K562 (cell line): ENCODE data around the gene KCTD1. TPM values are rescaled to one million over a fixed set of nuclear protein-coding genes. Genes with fewer than 3 reads are reported as not detected.

Source experiments
- ATAC-seq: fragments of 200-7000 bp; cut with Tn5 transposase; 3 replicates; pipeline ENCODE4 v1.9.1; 2020; ENCODE audit warnings: moderate library complexity
- BruUV-seq: library from RNA; stranded (reverse); fragments of 400-500 nt; replicated peaks from 2 replicates; lab custom pipeline; 2021; lab: Mats Ljungman, UMichigan
- CTCF ChIA-PET: fragments of 300-600 bp; formaldehyde crosslinking; extraction: SDS; loops from one replicate; lab custom pipeline; 2021; ENCODE audit warnings: low intra/inter-chr PET ratio; lab: Yijun Ruan, JAX
- POLR2A ChIA-PET: fragments of 300-600, 350-650 bp; sonication (Branson Sonifier 250); formaldehyde crosslinking; extraction: SDS; loops from one replicate; lab custom pipeline; 2021; ENCODE audit warnings: antibody characterized with exemption, inconsistent platforms; lab: Yijun Ruan, JAX
- DNase-seq, 4 experiments: peaks; one replicate each; pipeline versions ENCODE4 v3.0.0 to v3.0.0-alpha.2; 2011 to 2018; ENCODE audit warnings: low spot score in 3 of 4, mixed read lengths in 3 of 4; ENCODE audit errors: extremely low read depth in 1 of 4
- FAIRE-seq: peaks from 2 replicates; lab custom pipeline; 2011; peaks lifted over from hg19 to GRCh38; lab: Jason Lieb, UNC
- H2AFZ ChIP-seq: 2 replicates; pipeline ENCODE4 v1.6.0; 2011; ENCODE audit warnings: low read depth, low read length, control low read depth, inconsistent platforms
- H3K27ac ChIP-seq: fragments of 200-600 bp; 3 replicates; pipeline ENCODE4 v1.8.0; 2011; ENCODE audit warnings: low read depth, mild to moderate bottlenecking, control low read depth, inconsistent platforms, low read length, moderate library complexity, mixed read lengths; ENCODE audit errors: extremely low read depth
- H3K27me3 ChIP-seq, 2 experiments: fragments of 300-600 bp in 1 of 2; 2 replicates in 1 of 2; 3 replicates in 1 of 2; pipeline versions ENCODE4 v1.6.0 to v1.8.0; 2011; ENCODE audit warnings: inconsistent platforms in 2 of 2, low read length in 2 of 2, mild to moderate bottlenecking in 1 of 2, mixed read lengths in 1 of 2, moderate library complexity in 1 of 2; ENCODE audit not compliant: control insufficient read depth in 2 of 2, insufficient read depth in 2 of 2
- H3K36me3 ChIP-seq: fragments of 300-600 bp; 3 replicates; pipeline ENCODE4 v1.8.0; 2011; ENCODE audit warnings: mild to moderate bottlenecking, low read length, inconsistent platforms; ENCODE audit not compliant: control insufficient read depth, insufficient read depth
- H3K4me1 ChIP-seq, 2 experiments: fragments of 200-600 bp in 1 of 2; replicated peaks in 1 of 2; 2 replicates in 1 of 2; 3 replicates in 1 of 2; pipeline versions ENCODE4 v1.5.1 to v1.8.0; 2011; ENCODE audit warnings: inconsistent platforms in 2 of 2, low read length in 2 of 2, mild to moderate bottlenecking in 1 of 2, mixed read lengths in 1 of 2, moderate library complexity in 1 of 2; ENCODE audit not compliant: control insufficient read depth in 2 of 2, insufficient read depth in 2 of 2
- H3K4me2 ChIP-seq: 2 replicates; pipeline ENCODE4 v1.6.1; 2011; ENCODE audit warnings: low read length, control low read depth, inconsistent platforms, mixed read lengths; ENCODE audit not compliant: insufficient read depth
- H3K4me3 ChIP-seq: fragments of 200-600 bp; sonication (generic), shearing (Covaris generic); 2 replicates; pipeline ENCODE4 v1.5.1; 2016; ENCODE audit warnings: control low read depth, inconsistent platforms
- H3K79me2 ChIP-seq: fragments of 200-600 bp; 3 replicates; pipeline ENCODE4 v1.8.0; 2011; ENCODE audit warnings: low read length, inconsistent platforms; ENCODE audit not compliant: control insufficient read depth, insufficient read depth
- H3K9ac ChIP-seq, 2 experiments: 2 replicates each; pipeline versions ENCODE4 v1.6.0 to v1.6.1; 2011; ENCODE audit warnings: low read depth in 2 of 2, low read length in 2 of 2, control low read depth in 1 of 2, inconsistent platforms in 1 of 2, mild to moderate bottlenecking in 1 of 2, mixed read lengths in 1 of 2; ENCODE audit not compliant: insufficient read depth in 1 of 2
- H3K9me1 ChIP-seq: one replicate; pipeline ENCODE4 v1.6.0; 2011; ENCODE audit warnings: inconsistent platforms, mild to moderate bottlenecking, low read length, moderate library complexity; ENCODE audit not compliant: control insufficient read depth, insufficient read depth
- H3K9me3 ChIP-seq: replicated peaks from 2 replicates; pipeline ENCODE4 v1.5.1; 2011; ENCODE audit warnings: low read depth, low read length, inconsistent platforms; ENCODE audit not compliant: control insufficient read depth, insufficient read depth
- H4K20me1 ChIP-seq: replicated peaks from 2 replicates; pipeline ENCODE4 v1.6.1; 2011; ENCODE audit warnings: low read length, inconsistent platforms, mixed read lengths; ENCODE audit not compliant: control insufficient read depth, insufficient read depth
- ARID3A ChIP-seq: IDR thresholded peaks from 2 replicates; pipeline ENCODE4 v1.6.1; 2012; ENCODE audit warnings: low read depth, low read length, improper control_type of control experiment, borderline replicate concordance
- DACH1 ChIP-seq: fragments of 450-650 bp; IDR thresholded peaks from 2 replicates; pipeline ENCODE4 v1.6.1; 2018; ENCODE audit not compliant: partially characterized antibody
- DIDO1 ChIP-seq: fragments of 450-650 bp; IDR thresholded peaks from 2 replicates; pipeline ENCODE4 v1.6.1; 2016; ENCODE audit warnings: low read depth, missing biosample characterization, missing genetic modification characterization
- E2F3 ChIP-seq: fragments of 250-450 bp; sonication (Bioruptor Pico); IDR thresholded peaks from 2 replicates; pipeline ENCODE4 v1.4.0; 2020; ENCODE audit warnings: mild to moderate bottlenecking
- HMGXB4 ChIP-seq: sonication (generic); formaldehyde crosslinking; IDR thresholded peaks from 2 replicates; pipeline ENCODE4 v1.8.1; 2023; ENCODE audit warnings: mild to moderate bottlenecking, missing genetic modification reagents
- IFI16 ChIP-seq: fragments of 250-450 bp; sonication (Bioruptor Pico); IDR thresholded peaks from 2 replicates; pipeline ENCODE4 v2.1.2; 2022; ENCODE audit warnings: mild to moderate bottlenecking, inconsistent platforms
- ILK ChIP-seq: fragments of 450-650 bp; IDR thresholded peaks from 2 replicates; pipeline ENCODE4 v1.6.1; 2016; ENCODE audit warnings: missing genetic modification characterization, low read depth, mild to moderate bottlenecking, missing compliant biosample characterization, moderate library complexity, borderline replicate concordance
- KLF1 ChIP-seq: fragments of 450-650 bp; IDR thresholded peaks from 2 replicates; pipeline ENCODE4 v1.6.1; 2016; ENCODE audit warnings: missing genetic modification characterization, missing compliant biosample characterization
- NFIX ChIP-seq: fragments of 250-450 bp; sonication (Bioruptor Pico); IDR thresholded peaks from 2 replicates; pipeline ENCODE4 v1.4.0; 2020; ENCODE audit warnings: low read depth, mild to moderate bottlenecking, moderate library complexity
- NR2F6 ChIP-seq: fragments of 450-650 bp; formaldehyde crosslinking; IDR thresholded peaks from 2 replicates; pipeline ENCODE4 v1.4.0; 2020; ENCODE audit warnings: mild to moderate bottlenecking
- PPARD ChIP-seq: fragments of 250-450 bp; sonication (Bioruptor Pico); IDR thresholded peaks from 2 replicates; pipeline ENCODE4 v1.8.0; 2022; ENCODE audit warnings: inconsistent platforms, mild to moderate bottlenecking, moderate library complexity
- RBM17 ChIP-seq: fragments of 200-400 bp; formaldehyde crosslinking; IDR thresholded peaks from 2 replicates; pipeline ENCODE4 v1.6.1; 2017; ENCODE audit warnings: low read depth, mild to moderate bottlenecking, low read length, borderline replicate concordance
- SMARCA5 ChIP-seq: fragments of 450-650 bp; IDR thresholded peaks from 2 replicates; pipeline ENCODE4 v1.6.1; 2016
- SREBF2 ChIP-seq: sonication (generic); formaldehyde crosslinking; IDR thresholded peaks from 2 replicates; pipeline ENCODE4 v1.4.0; 2020; ENCODE audit warnings: mild to moderate bottlenecking, missing genetic modification reagents
- TCFL5 ChIP-seq: fragments of 250-450 bp; sonication (Bioruptor Pico); conservative IDR thresholded peaks from 2 replicates; pipeline ENCODE4 v1.6.1; 2021; ENCODE audit warnings: mild to moderate bottlenecking, moderate library complexity, matching md5 sums
- WHSC1 ChIP-seq: IDR thresholded peaks from one replicate; pipeline ENCODE4 v1.6.1; 2012; ENCODE audit warnings: low read length, control low read depth, inconsistent platforms
- ZNF347 ChIP-seq: fragments of 450-650 bp; formaldehyde crosslinking; IDR thresholded peaks from 2 replicates; pipeline ENCODE4 v1.4.0; 2020; ENCODE audit warnings: low read depth, mild to moderate bottlenecking, moderate library complexity
- WGBS: fragments of 100-300 bp; shearing (Covaris generic); methylation state at CpG from one replicate; pipeline ENCODE4 v1.1.6; 2016; ENCODE audit warnings: low coverage, mixed read lengths; ENCODE audit not compliant: insufficient coverage; ENCODE audit errors: missing lambda C conversion rate; 5-methylcytosine and 5-hydroxymethylcytosine counted together
- in situ Hi-C: fragments of 300-500 bp; cut with MboI; formaldehyde crosslinking; loops from 4 replicates; pipeline ENCODE4 v1.15.0; 2018; ENCODE audit warnings: inconsistent platforms, mixed read lengths
- intact Hi-C: fragments of 100-400 bp; cut with micrococcal nuclease; formaldehyde crosslinking; loops from 2 replicates; pipeline ENCODE4 v1.14.2; 2022
- polyA plus RNA-seq, 8 experiments: library from polyadenylated mRNA; depleted of rRNA in 4 of 8; stranded (reverse) in 5 of 8; unstranded in 3 of 8; fragments of >200 nt; fragmentation: Nextera tagmentation in 2 of 8; fragmentation: Illumina TruSeq in 1 of 8; extraction: Ambion mirVana in 2 of 8; extraction: Trizol in 1 of 8; gene quantifications; 2 replicates each; pipeline versions ENCODE4 v1.2.1 to v1.2.3, GENCODE V29; 2011 to 2014; ENCODE audit warnings: inconsistent platforms in 1 of 8, missing spikeins in 1 of 8
- total RNA-seq, 7 experiments: library from RNA; depleted of rRNA in 6 of 7; stranded (reverse); fragments of >200 nt in 6 of 7; fragmentation: Illumina TruSeq in 2 of 7; extraction: Trizol in 2 of 7; gene quantifications; 2 replicates each; pipeline versions ENCODE4 v1.2.1 to v1.2.3, GENCODE V29; 2011 to 2021; ENCODE audit warnings: low replicate concordance in 1 of 7
- TF ChIP-seq, protein P1 (sequence below), 2 experiments: fragments of 450-650 bp in 1 of 2; IDR thresholded peaks; 2 replicates each; pipeline ENCODE4 v1.6.1; 2011 to 2017; ENCODE audit warnings: low read depth in 2 of 2, antibody characterized with exemption in 1 of 2, borderline replicate concordance in 1 of 2, low read length in 1 of 2, mild to moderate bottlenecking in 1 of 2, mixed read lengths in 1 of 2; ENCODE audit not compliant: control insufficient read depth in 1 of 2

The KCTD1 gene
- total and polyA plus RNA-seq, 9 of the 15 experiments (the other 6 are each of a cell fraction or from before 2014, with no cell fraction given) = not detected

DNA sequence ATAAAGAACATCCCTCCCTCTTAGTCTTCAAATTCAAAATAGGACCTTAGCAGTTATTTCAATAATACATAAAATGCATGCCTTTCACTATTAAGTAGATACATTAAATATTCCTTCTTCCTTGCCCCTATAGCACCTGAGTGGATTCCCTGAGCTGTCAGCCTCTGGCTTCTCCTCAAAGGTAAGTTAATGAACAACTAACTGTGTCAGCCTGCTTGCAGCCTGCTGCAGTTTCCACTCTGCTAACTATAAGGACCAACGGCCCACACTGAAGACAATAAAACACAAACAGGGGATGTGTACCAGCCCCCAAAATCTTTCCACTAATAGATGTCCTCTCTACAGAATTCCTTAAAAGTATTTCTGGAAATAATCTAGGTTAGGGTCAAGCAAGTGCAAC, 5.0 kb downstream of the KCTD1 start:
- H3K27ac ChIP-seq = no peak overlapping the region
- intact Hi-C loops = no loop called here
- 0% methylated on average over 1 of the region's 1 CpG for WGBS
- in situ Hi-C loops = no loop called here
- H3K4me1 ChIP-seq = peaks cover 0 to 3% of the 10 kb centered on the region in 2 experiments; a peak in 1 of 5 replicates
- DNase-seq (no peak), FAIRE-seq (no peak), ATAC-seq (no peak)
- POLR2A ChIA-PET = no interaction called here
- H2AFZ ChIP-seq = no peak overlapping the region
- H3K4me2 ChIP-seq = no peak overlapping the region
- H3K9me1 ChIP-seq = no peaks in the 10 kb centered on the region
- H3K27me3 ChIP-seq = peaks cover 0 to 4% of the 10 kb centered on the region in 2 experiments; a peak in 1 of 5 replicates
- H3K9ac ChIP-seq = no peak overlapping the region
- H3K79me2 ChIP-seq = no peaks in the 10 kb centered on the region
- no peak overlapping the region for H3K4me3 ChIP-seq
- CTCF ChIA-PET = no interaction called here
- no peaks in the 10 kb centered on the region for H3K9me3 ChIP-seq
- no peaks in the 10 kb centered on the region for H4K20me1 ChIP-seq
- no TSS peak for BruUV-seq
- H3K36me3 ChIP-seq = no peaks in the 10 kb centered on the region
- TF ChIP-seq RBM17 = no peak
- TF ChIP-seq, protein P1, sequence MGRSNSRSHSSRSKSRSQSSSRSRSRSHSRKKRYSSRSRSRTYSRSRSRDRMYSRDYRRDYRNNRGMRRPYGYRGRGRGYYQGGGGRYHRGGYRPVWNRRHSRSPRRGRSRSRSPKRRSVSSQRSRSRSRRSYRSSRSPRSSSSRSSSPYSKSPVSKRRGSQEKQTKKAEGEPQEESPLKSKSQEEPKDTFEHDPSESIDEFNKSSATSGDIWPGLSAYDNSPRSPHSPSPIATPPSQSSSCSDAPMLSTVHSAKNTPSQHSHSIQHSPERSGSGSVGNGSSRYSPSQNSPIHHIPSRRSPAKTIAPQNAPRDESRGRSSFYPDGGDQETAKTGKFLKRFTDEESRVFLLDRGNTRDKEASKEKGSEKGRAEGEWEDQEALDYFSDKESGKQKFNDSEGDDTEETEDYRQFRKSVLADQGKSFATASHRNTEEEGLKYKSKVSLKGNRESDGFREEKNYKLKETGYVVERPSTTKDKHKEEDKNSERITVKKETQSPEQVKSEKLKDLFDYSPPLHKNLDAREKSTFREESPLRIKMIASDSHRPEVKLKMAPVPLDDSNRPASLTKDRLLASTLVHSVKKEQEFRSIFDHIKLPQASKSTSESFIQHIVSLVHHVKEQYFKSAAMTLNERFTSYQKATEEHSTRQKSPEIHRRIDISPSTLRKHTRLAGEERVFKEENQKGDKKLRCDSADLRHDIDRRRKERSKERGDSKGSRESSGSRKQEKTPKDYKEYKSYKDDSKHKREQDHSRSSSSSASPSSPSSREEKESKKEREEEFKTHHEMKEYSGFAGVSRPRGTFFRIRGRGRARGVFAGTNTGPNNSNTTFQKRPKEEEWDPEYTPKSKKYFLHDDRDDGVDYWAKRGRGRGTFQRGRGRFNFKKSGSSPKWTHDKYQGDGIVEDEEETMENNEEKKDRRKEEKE (IDR thresholded peaks at IDR 0.05; ENCODE audit: borderline replicate concordance in 1 of 2, control insufficient read depth in 1 of 2, low read depth in 2 of 2, low read length in 1 of 2) = no peak
- TF ChIP-seq DIDO1 = no peak
- no peak for TF ChIP-seq ARID3A
- TF ChIP-seq IFI16 (CRISPR knock-in tag) = no peak
- TF ChIP-seq SMARCA5 = no peak
- TF ChIP-seq KLF1 (tag) = no peak
- TF ChIP-seq ILK (tag) = no peak
- TF ChIP-seq NFIX = no peak
- no peak for TF ChIP-seq ZNF347 (CRISPR knock-in tag)
- no peak for TF ChIP-seq PPARD
- TF ChIP-seq WHSC1 = no peak
- no peak for TF ChIP-seq TCFL5 (CRISPR knock-in tag)
- TF ChIP-seq E2F3 = no peak
- no peak for TF ChIP-seq NR2F6 (CRISPR knock-in tag)
- TF ChIP-seq HMGXB4 (CRISPR knock-in tag) = no peak
- TF ChIP-seq SREBF2 (CRISPR knock-in tag) = no peak
- TF ChIP-seq DACH1 = no peak
